Ishikawa (cell line): ENCODE measurements around the gene CFAP298.

ENCODE experiments used
- CEBPB ChIP-seq: IDR thresholded peaks from 2 replicates; pipeline ENCODE4 v1.6.1; 2012
- CREB1 ChIP-seq: IDR thresholded peaks from 2 replicates; pipeline ENCODE4 v1.6.1; 2012; ENCODE audit warnings: low read depth
- EGR1 ChIP-seq: IDR thresholded peaks from 2 replicates; pipeline ENCODE4 v1.6.1; 2012
- EP300 ChIP-seq: IDR thresholded peaks from 2 replicates; pipeline ENCODE4 v1.6.1; 2012; ENCODE audit warnings: borderline replicate concordance
- FOXM1 ChIP-seq: IDR thresholded peaks from 2 replicates; pipeline ENCODE4 v1.6.1; 2012; ENCODE audit warnings: low read depth, borderline replicate concordance
- MAX ChIP-seq: IDR thresholded peaks from 2 replicates; pipeline ENCODE4 v1.6.1; 2012
- NFIC ChIP-seq: IDR thresholded peaks from 2 replicates; pipeline ENCODE4 v1.6.1; 2012
- RAD21 ChIP-seq: IDR thresholded peaks from 2 replicates; pipeline ENCODE4 v1.6.1; 2012; ENCODE audit warnings: low read depth
- REST ChIP-seq: IDR thresholded peaks from 2 replicates; pipeline ENCODE4 v1.6.1; 2012; ENCODE audit warnings: low read depth, mild to moderate bottlenecking
- TAF1 ChIP-seq: IDR thresholded peaks from 2 replicates; pipeline ENCODE4 v1.6.1; 2012; ENCODE audit warnings: low read depth, mild to moderate bottlenecking
- TCF12 ChIP-seq: IDR thresholded peaks from 2 replicates; pipeline ENCODE4 v1.6.1; 2012; ENCODE audit warnings: low read depth
- TEAD4 ChIP-seq: IDR thresholded peaks from 2 replicates; pipeline ENCODE4 v1.6.1; 2012
- USF1 ChIP-seq: IDR thresholded peaks from 2 replicates; pipeline ENCODE4 v1.6.1; 2012
- YY1 ChIP-seq: IDR thresholded peaks from 2 replicates; pipeline ENCODE4 v1.6.1; 2012; ENCODE audit warnings: low read depth
- ZBTB7A ChIP-seq: IDR thresholded peaks from 2 replicates; pipeline ENCODE4 v1.6.1; 2012; ENCODE audit warnings: low read depth

CFAP298 gene

GRCh38 chr21:32554832-32555638, 57.1 kb downstream of the CFAP298 start:
- TF ChIP-seq ZBTB7A (no peak), EP300 (no peak), NFIC (no peak), CEBPB (no peak), CREB1 (no peak)

- TF ChIP-seq NFIC (no peak), ZBTB7A (no peak), EP300 (no peak), TAF1 (no peak), EGR1 (no peak), REST (no peak), YY1 (no peak), CEBPB (no peak), TEAD4 (no peak), FOXM1 (no peak), USF1 (no peak), RAD21 (no peak), CREB1 (no peak), MAX (no peak)
Observed at GRCh38 chr21:32549886-32550285, 62.3 kb downstream of the CFAP298 start.

- no peak for TF ChIP-seq RAD21
- TF ChIP-seq TCF12 = no peak
- no peak for TF ChIP-seq EGR1
- no peak for TF ChIP-seq FOXM1
- no peak for TF ChIP-seq ZBTB7A
- TF ChIP-seq CEBPB = no peak
- no peak for TF ChIP-seq CREB1
- TF ChIP-seq NFIC = no peak
- no peak for TF ChIP-seq YY1
- no peak for TF ChIP-seq USF1
- TF ChIP-seq EP300 = no peak
- TF ChIP-seq TEAD4 = no peak
- TF ChIP-seq REST = no peak
- TF ChIP-seq MAX = no peak
- TF ChIP-seq TAF1 = no peak
Observed at GRCh38 chr21:32549440-32549839, 62.7 kb downstream of the CFAP298 start.
